GM12878 (cell line): Measurements from ENCODE around the gene SKP2. TPM values are rescaled to one million over a fixed set of nuclear protein-coding genes. Genes with fewer than 3 reads are reported as not detected.

Experiments used
- ATAC-seq: fragments of 200-7000 bp; cut with Tn5 transposase; 3 replicates; pipeline ENCODE4 v1.9.1; 2020; ENCODE audit warnings: mild to moderate bottlenecking, moderate library complexity
- BruUV-seq: library from RNA; stranded (reverse); fragments of 400-500 nt; replicated peaks from 2 replicates; lab custom pipeline; 2021; lab: Mats Ljungman, UMichigan
- CTCF ChIA-PET: fragments of 300-600 bp; sonication (Branson Sonifier 250); formaldehyde crosslinking; extraction: SDS; loops from one replicate; lab custom pipeline; 2021; ENCODE audit warnings: inconsistent platforms; lab: Yijun Ruan, JAX
- POLR2A ChIA-PET: fragments of 350-600 bp; formaldehyde crosslinking; extraction: SDS; loops from one replicate; lab custom pipeline; 2021; ENCODE audit warnings: inconsistent platforms; lab: Charles Lee
- RAD21 ChIA-PET: fragments of 300-600 bp; sonication (Branson Sonifier 250); formaldehyde crosslinking; loops from one replicate; lab custom pipeline; 2023; ENCODE audit warnings: antibody characterized with exemption; ENCODE audit not compliant: unreplicated experiment; lab: Charles Lee
- SMC1A ChIA-PET: fragments of 300-600 bp; sonication (Branson Sonifier 250); formaldehyde crosslinking; loops from one replicate; lab custom pipeline; 2023; ENCODE audit not compliant: unreplicated experiment, uncharacterized antibody; lab: Charles Lee
- DNase-seq: peaks from one replicate; pipeline ENCODE4 v3.0.0-alpha.2; 2011; ENCODE audit warnings: low read depth, low spot score
- FAIRE-seq: peaks from 3 replicates; lab custom pipeline; 2011; peaks lifted over from hg19 to GRCh38; lab: Jason Lieb, UNC
- H2AFZ ChIP-seq: 2 replicates; pipeline ENCODE4 v1.6.0; 2011; ENCODE audit warnings: low read depth, low read length, control low read depth; ENCODE audit not compliant: control insufficient read depth
- H3K27ac ChIP-seq: 2 replicates; pipeline ENCODE4 v1.5.1; 2011; ENCODE audit warnings: control low read depth; ENCODE audit not compliant: control insufficient read depth, insufficient read depth
- H3K27me3 ChIP-seq, 2 experiments: replicated peaks in 1 of 2; 2 replicates each; pipeline versions ENCODE4 v1.6.0 to v1.6.1; 2011; ENCODE audit warnings: low read length in 1 of 2; ENCODE audit not compliant: control insufficient read depth in 2 of 2, insufficient read depth in 2 of 2
- H3K36me3 ChIP-seq, 2 experiments: 2 replicates each; pipeline ENCODE4 v1.5.1; 2011; ENCODE audit warnings: low read length in 1 of 2; ENCODE audit not compliant: control insufficient read depth in 2 of 2, insufficient read depth in 2 of 2
- H3K4me1 ChIP-seq: 2 replicates; pipeline ENCODE4 v1.6.1; 2011; ENCODE audit warnings: mild to moderate bottlenecking, low read length, moderate library complexity, mixed read lengths; ENCODE audit not compliant: control insufficient read depth, insufficient read depth
- H3K4me2 ChIP-seq: 2 replicates; pipeline ENCODE4 v1.6.0; 2011; ENCODE audit warnings: control low read depth; ENCODE audit not compliant: control insufficient read depth, insufficient read depth
- H3K4me3 ChIP-seq: fragments of 200-600 bp; sonication (generic); 2 replicates; pipeline ENCODE4 v1.5.1; 2016
- H3K79me2 ChIP-seq: 2 replicates; pipeline ENCODE4 v1.6.0; 2011; ENCODE audit warnings: low read length; ENCODE audit not compliant: control insufficient read depth, insufficient read depth
- H3K9ac ChIP-seq: 2 replicates; pipeline ENCODE4 v1.8.0; 2011; ENCODE audit warnings: low read length, control low read depth, mixed read lengths; ENCODE audit not compliant: control insufficient read depth, insufficient read depth
- H3K9me3 ChIP-seq: replicated peaks from 3 replicates; pipeline ENCODE4 v1.5.1; 2011; ENCODE audit warnings: mild to moderate bottlenecking, low read length; ENCODE audit not compliant: control insufficient read depth, insufficient read depth
- H4K20me1 ChIP-seq: 2 replicates; pipeline ENCODE4 v1.6.0; 2011; ENCODE audit not compliant: control insufficient read depth, insufficient read depth
- BMI1 ChIP-seq: fragments of 450-650 bp; IDR thresholded peaks from 2 replicates; pipeline ENCODE4 v1.6.1; 2016; ENCODE audit warnings: mild to moderate bottlenecking, moderate library complexity, borderline replicate concordance
- BRCA1 ChIP-seq: IDR thresholded peaks from 2 replicates; pipeline ENCODE4 v1.6.1; 2011; ENCODE audit warnings: low read depth, low read length, improper control_type of control experiment
- NRF1 ChIP-seq: conservative IDR thresholded peaks from 2 replicates; pipeline ENCODE4 v1.6.1; 2011; ENCODE audit warnings: mild to moderate bottlenecking, low read depth, low read length, improper control_type of control experiment
- POLR2A ChIP-seq: IDR thresholded peaks from 2 replicates; pipeline ENCODE4 v1.6.1; 2011; ENCODE audit warnings: low read depth, mild to moderate bottlenecking, low read length
- RB1 ChIP-seq: fragments of 450-650 bp; formaldehyde crosslinking; IDR thresholded peaks from 2 replicates; pipeline ENCODE4 v1.6.1; 2017; ENCODE audit warnings: mild to moderate bottlenecking, borderline replicate concordance
- SMARCA5 ChIP-seq: fragments of 450-650 bp; IDR thresholded peaks from 2 replicates; pipeline ENCODE4 v1.6.1; 2017; ENCODE audit warnings: mild to moderate bottlenecking
- SMC3 ChIP-seq: IDR thresholded peaks from 2 replicates; pipeline ENCODE4 v1.6.1; 2011; ENCODE audit warnings: low read length, improper control_type of control experiment, borderline replicate concordance
- SPI1 ChIP-seq: IDR thresholded peaks from 2 replicates; pipeline ENCODE4 v1.6.1; 2011; ENCODE audit warnings: low read depth, mild to moderate bottlenecking, low read length, moderate library complexity, borderline replicate concordance; ENCODE audit not compliant: insufficient read depth
- WGBS: methylation state at CpG from one replicate; pipeline ENCODE4 v1.1.6; 2016; ENCODE audit warnings: low lambda C conversion rate; ENCODE audit not compliant: insufficient replicate concordance, insufficient coverage; ENCODE audit errors: missing lambda C conversion rate; 5-methylcytosine and 5-hydroxymethylcytosine counted together
- in situ Hi-C: fragments of 300-500 bp; cut with MboI; formaldehyde crosslinking; loops from 9 replicates; pipeline ENCODE4 v1.14.3; 2018; ENCODE audit warnings: mixed read lengths
- intact Hi-C: fragments of 100-400 bp; cut with micrococcal nuclease; formaldehyde crosslinking; loops from one replicate; pipeline ENCODE4 v1.14.2; 2022; ENCODE audit not compliant: unreplicated experiment
- polyA plus RNA-seq, 11 experiments: library from polyadenylated mRNA; depleted of rRNA in 4 of 11; unstranded in 6 of 11; stranded (reverse) in 5 of 11; fragments of >200 nt; fragmentation: Nextera tagmentation in 4 of 11; fragmentation: Illumina TruSeq in 1 of 11; extraction: Ambion mirVana in 4 of 11; extraction: Trizol in 1 of 11; gene quantifications; 1 replicate in 1 of 11; 2 replicates in 10 of 11; pipeline versions ENCODE4 v1.2.1 to v1.2.3, GENCODE V29; 2011 to 2016; ENCODE audit warnings: inconsistent platforms in 2 of 11, missing spikeins in 2 of 11, low read depth in 1 of 11
- total RNA-seq, 4 experiments: library from RNA; depleted of rRNA in 3 of 4; stranded (reverse); fragments of >200 nt in 3 of 4; fragmentation: Illumina TruSeq in 1 of 4; extraction: Trizol in 1 of 4; gene quantifications; 2 replicates each; pipeline versions ENCODE4 v1.2.1 to v1.2.3, GENCODE V29; 2013 to 2021
- TF ChIP-seq, protein P1 (sequence below): fragments of 450-650 bp; IDR thresholded peaks from 2 replicates; pipeline ENCODE4 v1.6.1; 2017; ENCODE audit warnings: antibody characterized with exemption, mild to moderate bottlenecking, moderate library complexity
- TF ChIP-seq, protein P2 (sequence below): IDR thresholded peaks from 2 replicates; pipeline ENCODE4 v1.6.1; 2011; ENCODE audit warnings: low read depth, low read length, improper control_type of control experiment, borderline replicate concordance
- TF ChIP-seq, protein P3 (sequence below): fragments of 450-650 bp; IDR thresholded peaks from 2 replicates; pipeline ENCODE4 v1.6.1; 2018; ENCODE audit warnings: mild to moderate bottlenecking, low read depth, moderate library complexity; ENCODE audit not compliant: partially characterized antibody

Gene SKP2
- total and polyA plus RNA-seq, 10 of the 15 experiments (the other 5 are each of a cell fraction or from before 2014, with no cell fraction given): 13.9 to 50.8 (median 36.9) TPM

DNA sequence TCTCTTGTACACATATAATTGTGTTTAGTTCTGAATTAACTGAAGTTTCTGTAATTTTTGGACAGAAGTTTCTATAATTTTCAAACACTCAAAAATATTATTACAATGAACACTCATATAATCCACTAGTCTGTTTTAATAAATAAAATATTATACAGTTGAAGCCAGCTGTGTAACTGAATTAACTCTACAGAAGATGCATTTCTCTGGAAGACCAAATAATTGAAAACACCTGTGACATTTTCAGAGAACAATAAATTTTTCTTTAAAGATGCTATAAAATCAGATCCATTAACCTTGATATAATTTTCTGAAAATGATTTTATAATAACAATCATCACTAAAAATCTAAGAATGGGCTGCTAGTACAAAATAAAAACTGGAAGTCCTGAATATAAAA, 75.1 kb downstream of the SKP2 start:
- TF ChIP-seq POLR2A: no peak
- TF ChIP-seq BMI1: no peak
- FAIRE-seq: no peak
- RAD21 ChIA-PET: no interaction called here
- Histone ChIP-seq H3K4me3 (no peak overlapping the region), H3K4me1 (no peaks in the 10 kb centered on the region), H3K9me3 (no peaks in the 10 kb centered on the region), H2AFZ (no peak overlapping the region), H3K79me2 (no peaks in the 10 kb centered on the region), H3K36me3 (no peaks in the 10 kb centered on the region; a peak in 1 of 4 replicates), H3K27me3 (no peaks in the 10 kb centered on the region), H3K4me2 (no peak overlapping the region), H3K27ac (no peak overlapping the region), H3K9ac (no peak overlapping the region), H4K20me1 (no peaks in the 10 kb centered on the region)
- CTCF ChIA-PET: interaction anchor here (1.5 to 1.6 kb wide), 2 partner anchors 11 to 14 kb away, joined by 3 read pairs; partner anchors contain the start of gene NADK2
- no TSS peak for BruUV-seq
- intact Hi-C loops (no loop called here), in situ Hi-C loops (loop anchor here (10.0 kb wide), 1 partner anchor 62 kb away; no protein-coding TSS in a partner anchor)
- SMC1A ChIA-PET: interaction anchor here (0.9 to 1.0 kb wide), 2 partner anchors 8 to 82 kb away, joined by 3 read pairs; no protein-coding TSS in a partner anchor
- POLR2A ChIA-PET: interaction anchor here (0.9 kb wide), 1 partner anchor 60 kb away, joined by 4 read pairs; no protein-coding TSS in a partner anchor
- no peak for ATAC-seq
- DNase-seq: no peak

DNA sequence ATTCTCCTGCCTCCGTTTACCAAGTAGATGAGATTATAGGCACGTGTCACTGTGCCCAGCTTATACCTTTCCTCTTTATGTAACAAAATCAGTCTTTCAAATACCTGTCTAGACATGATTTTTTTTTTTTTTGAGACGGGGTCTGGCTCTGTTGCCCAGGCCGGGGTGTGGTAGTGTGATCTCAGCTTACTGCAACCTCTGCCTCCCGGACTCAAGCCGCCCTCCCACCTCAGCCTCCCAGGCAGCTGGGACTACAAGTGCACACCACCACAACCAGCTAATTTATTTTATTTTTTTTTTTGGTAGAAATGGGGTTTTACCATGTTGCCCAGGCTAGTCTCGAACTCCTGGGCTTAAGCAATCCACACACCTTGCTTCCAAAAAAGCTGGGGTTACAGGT, 76.6 kb downstream of the SKP2 start:
- BruUV-seq: no TSS peak
- ATAC-seq: no peak
- 90% methylated on average over 7 of the region's 7 CpGs for WGBS
- DNase-seq: no peak
- in situ Hi-C loops (loop anchor here (10.0 kb wide), 1 partner anchor 64 kb away; no protein-coding TSS in a partner anchor), intact Hi-C loops (no loop called here)
- no peaks in the 10 kb centered on the region for H3K27me3 ChIP-seq
- H3K27ac ChIP-seq: no peak overlapping the region
- POLR2A ChIA-PET: interaction anchor here (1.5 kb wide), 1 partner anchor 12 kb away, joined by 9 read pairs; no protein-coding TSS in a partner anchor
- FAIRE-seq: no peak
- H3K79me2 ChIP-seq: no peaks in the 10 kb centered on the region
- H3K9ac ChIP-seq: no peak overlapping the region
- CTCF ChIA-PET: interaction anchor here (0.6 to 1.6 kb wide), 4 partner anchors 13 to 577 kb away, joined by 3 to 4 read pairs (median 3); partner anchors contain the start of gene NADK2
- no peaks in the 10 kb centered on the region; a peak in 1 of 4 replicates for H3K36me3 ChIP-seq
- H3K4me2 ChIP-seq: no peak overlapping the region
- H3K4me3 ChIP-seq: no peak overlapping the region
- no peaks in the 10 kb centered on the region for H3K4me1 ChIP-seq
- SMC1A ChIA-PET: no interaction called here
- H3K9me3 ChIP-seq: no peaks in the 10 kb centered on the region
- RAD21 ChIA-PET: no interaction called here
- no peak overlapping the region for H2AFZ ChIP-seq
- no peaks in the 10 kb centered on the region for H4K20me1 ChIP-seq
- TF ChIP-seq, protein P1, sequence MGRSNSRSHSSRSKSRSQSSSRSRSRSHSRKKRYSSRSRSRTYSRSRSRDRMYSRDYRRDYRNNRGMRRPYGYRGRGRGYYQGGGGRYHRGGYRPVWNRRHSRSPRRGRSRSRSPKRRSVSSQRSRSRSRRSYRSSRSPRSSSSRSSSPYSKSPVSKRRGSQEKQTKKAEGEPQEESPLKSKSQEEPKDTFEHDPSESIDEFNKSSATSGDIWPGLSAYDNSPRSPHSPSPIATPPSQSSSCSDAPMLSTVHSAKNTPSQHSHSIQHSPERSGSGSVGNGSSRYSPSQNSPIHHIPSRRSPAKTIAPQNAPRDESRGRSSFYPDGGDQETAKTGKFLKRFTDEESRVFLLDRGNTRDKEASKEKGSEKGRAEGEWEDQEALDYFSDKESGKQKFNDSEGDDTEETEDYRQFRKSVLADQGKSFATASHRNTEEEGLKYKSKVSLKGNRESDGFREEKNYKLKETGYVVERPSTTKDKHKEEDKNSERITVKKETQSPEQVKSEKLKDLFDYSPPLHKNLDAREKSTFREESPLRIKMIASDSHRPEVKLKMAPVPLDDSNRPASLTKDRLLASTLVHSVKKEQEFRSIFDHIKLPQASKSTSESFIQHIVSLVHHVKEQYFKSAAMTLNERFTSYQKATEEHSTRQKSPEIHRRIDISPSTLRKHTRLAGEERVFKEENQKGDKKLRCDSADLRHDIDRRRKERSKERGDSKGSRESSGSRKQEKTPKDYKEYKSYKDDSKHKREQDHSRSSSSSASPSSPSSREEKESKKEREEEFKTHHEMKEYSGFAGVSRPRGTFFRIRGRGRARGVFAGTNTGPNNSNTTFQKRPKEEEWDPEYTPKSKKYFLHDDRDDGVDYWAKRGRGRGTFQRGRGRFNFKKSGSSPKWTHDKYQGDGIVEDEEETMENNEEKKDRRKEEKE: no peak
- TF ChIP-seq SPI1: no peak
- TF ChIP-seq, protein P2, sequence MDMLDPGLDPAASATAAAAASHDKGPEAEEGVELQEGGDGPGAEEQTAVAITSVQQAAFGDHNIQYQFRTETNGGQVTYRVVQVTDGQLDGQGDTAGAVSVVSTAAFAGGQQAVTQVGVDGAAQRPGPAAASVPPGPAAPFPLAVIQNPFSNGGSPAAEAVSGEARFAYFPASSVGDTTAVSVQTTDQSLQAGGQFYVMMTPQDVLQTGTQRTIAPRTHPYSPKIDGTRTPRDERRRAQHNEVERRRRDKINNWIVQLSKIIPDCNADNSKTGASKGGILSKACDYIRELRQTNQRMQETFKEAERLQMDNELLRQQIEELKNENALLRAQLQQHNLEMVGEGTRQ: no peak
- TF ChIP-seq, protein P3, sequence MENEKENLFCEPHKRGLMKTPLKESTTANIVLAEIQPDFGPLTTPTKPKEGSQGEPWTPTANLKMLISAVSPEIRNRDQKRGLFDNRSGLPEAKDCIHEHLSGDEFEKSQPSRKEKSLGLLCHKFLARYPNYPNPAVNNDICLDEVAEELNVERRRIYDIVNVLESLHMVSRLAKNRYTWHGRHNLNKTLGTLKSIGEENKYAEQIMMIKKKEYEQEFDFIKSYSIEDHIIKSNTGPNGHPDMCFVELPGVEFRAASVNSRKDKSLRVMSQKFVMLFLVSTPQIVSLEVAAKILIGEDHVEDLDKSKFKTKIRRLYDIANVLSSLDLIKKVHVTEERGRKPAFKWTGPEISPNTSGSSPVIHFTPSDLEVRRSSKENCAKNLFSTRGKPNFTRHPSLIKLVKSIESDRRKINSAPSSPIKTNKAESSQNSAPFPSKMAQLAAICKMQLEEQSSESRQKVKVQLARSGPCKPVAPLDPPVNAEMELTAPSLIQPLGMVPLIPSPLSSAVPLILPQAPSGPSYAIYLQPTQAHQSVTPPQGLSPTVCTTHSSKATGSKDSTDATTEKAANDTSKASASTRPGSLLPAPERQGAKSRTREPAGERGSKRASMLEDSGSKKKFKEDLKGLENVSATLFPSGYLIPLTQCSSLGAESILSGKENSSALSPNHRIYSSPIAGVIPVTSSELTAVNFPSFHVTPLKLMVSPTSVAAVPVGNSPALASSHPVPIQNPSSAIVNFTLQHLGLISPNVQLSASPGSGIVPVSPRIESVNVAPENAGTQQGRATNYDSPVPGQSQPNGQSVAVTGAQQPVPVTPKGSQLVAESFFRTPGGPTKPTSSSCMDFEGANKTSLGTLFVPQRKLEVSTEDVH: no peak
- TF ChIP-seq RB1: no peak
- no peak for TF ChIP-seq NRF1
- no peak for TF ChIP-seq SMC3
- no peak for TF ChIP-seq BRCA1
- no peak for TF ChIP-seq SMARCA5
